HG02759 (cell line): ENCODE results near the gene SFTA2.
"Not testable (repeated sequence)": the region's sequence is repeated elsewhere in the genome, so short reads cannot be mapped to it uniquely, and the experiment has no call there.

ENCODE experiments used
- ATAC-seq: cut with Tn5 transposase; IDR thresholded peaks from one replicate; pipeline ENCODE4 v1.9.1; 2021; ENCODE audit warnings: mild to moderate bottlenecking, moderate library complexity; ENCODE audit not compliant: unreplicated experiment

The SFTA2 gene

GRCh38 chr6:30944051-30944450 lies 12.1 kb upstream of the SFTA2 start:
- no peak for ATAC-seq

- ATAC-seq: no peak
Measured at GRCh38 chr6:30942338-30943060, 10.5 kb upstream of the SFTA2 start.

- no peak for ATAC-seq
Measured at GRCh38 chr6:30940361-30940986, 8.5 kb upstream of the SFTA2 start, which contains the start of gene MUCL3. Gene MUCL3 (plus strand): TSS chr6:30940973. CDS start chr6:30941000, 27 bp downstream.

GRCh38 chr6:30939473-30939872 lies 7.5 kb upstream of the SFTA2 start:
- ATAC-seq: no peak

- ATAC-seq: no peak
Measured at GRCh38 chr6:30938730-30939129, 6.8 kb upstream of the SFTA2 start.

GRCh38 chr6:30937265-30937664 lies 5.3 kb upstream of the SFTA2 start:
- no peak for ATAC-seq

GRCh38 chr6:30935018-30935417 lies 3.0 kb upstream of the SFTA2 start:
- no peak for ATAC-seq

- no peak for ATAC-seq
Measured at GRCh38 chr6:30932665-30933365, 845 bp upstream of the SFTA2 start.

- no peak for ATAC-seq
Measured at GRCh38 chr6:30931272-30931671, 698 bp downstream of the SFTA2 start.

GRCh38 chr6:30930506-30930905 lies 1.5 kb downstream of the SFTA2 start:
- ATAC-seq: no peak

- no peak for ATAC-seq
Measured at GRCh38 chr6:30928677-30929076, 3.3 kb downstream of the SFTA2 start.

- ATAC-seq: not testable (repeated sequence)
Measured at GRCh38 chr6:30927080-30927479, 4.9 kb downstream of the SFTA2 start.

GRCh38 chr6:30926644-30927043 lies 5.3 kb downstream of the SFTA2 start:
- ATAC-seq: no peak

- ATAC-seq: not testable (repeated sequence)
Measured at GRCh38 chr6:30924040-30924627, 7.8 kb downstream of the SFTA2 start.

- ATAC-seq: no peak
Measured at GRCh38 chr6:30922447-30922852, 9.5 kb downstream of the SFTA2 start.

GRCh38 chr6:30918670-30919069 lies 13.3 kb downstream of the SFTA2 start:
- no peak for ATAC-seq

GRCh38 chr6:30917487-30917886 lies 14.5 kb downstream of the SFTA2 start:
- ATAC-seq: no peak

- no peak for ATAC-seq
Measured at GRCh38 chr6:30917041-30917440, 14.9 kb downstream of the SFTA2 start.

- no peak for ATAC-seq
Measured at GRCh38 chr6:30915591-30915946, 16.4 kb downstream of the SFTA2 start.

- no peak for ATAC-seq
Measured at GRCh38 chr6:30914854-30915590, 16.9 kb downstream of the SFTA2 start.
